HG03354 (cell line): ENCODE measurements around the gene LRP2.

ENCODE experiments used
- ATAC-seq: cut with Tn5 transposase; IDR thresholded peaks from one replicate; pipeline ENCODE4 v1.9.1; 2021; ENCODE audit warnings: mild to moderate bottlenecking; ENCODE audit not compliant: unreplicated experiment, poor library complexity, severe bottlenecking

LRP2 gene

GRCh38 chr2:169260246-169260645 lies 102.1 kb downstream of the LRP2 start:
- no peak for ATAC-seq

DNA sequence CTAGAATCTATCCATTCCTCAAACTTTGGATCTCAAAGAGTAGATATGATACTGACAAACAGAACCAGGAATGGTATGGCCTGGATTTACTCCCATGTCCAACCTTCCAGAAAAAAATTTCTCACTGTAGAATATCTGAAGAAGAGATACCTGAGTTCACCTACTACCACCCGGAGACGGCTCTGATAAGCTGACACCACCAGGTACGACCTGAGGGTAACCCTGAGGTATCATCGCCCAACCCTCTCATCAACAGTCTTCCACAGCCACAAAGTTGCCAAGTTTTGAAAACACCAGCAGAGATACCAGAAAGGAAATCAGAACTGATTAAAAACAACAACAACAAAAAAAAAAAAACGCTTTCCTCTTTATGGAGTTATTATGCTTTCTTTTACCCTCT lies 102.9 kb downstream of the LRP2 start:
- ATAC-seq = no peak

GRCh38 chr2:169258045-169258601 lies 104.2 kb downstream of the LRP2 start:
- no peak for ATAC-seq

- ATAC-seq = no peak
Observed at GRCh38 chr2:169254774-169255173, 107.6 kb downstream of the LRP2 start.

- ATAC-seq = no peak
Observed at GRCh38 chr2:169247211-169247610, 115.1 kb downstream of the LRP2 start.

DNA sequence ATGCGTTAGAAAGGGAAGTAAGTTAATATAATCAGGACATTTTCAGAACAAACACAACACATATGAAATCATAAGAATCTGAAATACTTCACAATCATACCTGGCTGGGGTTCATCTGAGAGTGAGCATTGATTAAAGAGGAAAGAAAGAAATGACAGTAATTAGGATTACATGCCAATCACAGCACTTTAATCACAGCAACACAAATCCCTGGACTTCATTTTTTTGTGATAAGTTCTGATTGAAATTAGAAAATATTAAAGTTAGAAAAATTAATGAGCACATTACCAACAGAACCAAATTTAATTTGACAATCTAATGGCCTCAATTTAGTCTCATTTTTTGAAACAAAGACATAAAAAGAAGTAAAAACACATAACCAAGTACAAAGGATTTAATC lies 121.9 kb downstream of the LRP2 start:
- no peak for ATAC-seq

- no peak for ATAC-seq
Observed at GRCh38 chr2:169237939-169238338, 124.4 kb downstream of the LRP2 start.

GRCh38 chr2:169237286-169237685 lies 125.0 kb downstream of the LRP2 start:
- ATAC-seq = no peak

GRCh38 chr2:169232551-169233154 lies 129.7 kb downstream of the LRP2 start:
- ATAC-seq = no peak

DNA sequence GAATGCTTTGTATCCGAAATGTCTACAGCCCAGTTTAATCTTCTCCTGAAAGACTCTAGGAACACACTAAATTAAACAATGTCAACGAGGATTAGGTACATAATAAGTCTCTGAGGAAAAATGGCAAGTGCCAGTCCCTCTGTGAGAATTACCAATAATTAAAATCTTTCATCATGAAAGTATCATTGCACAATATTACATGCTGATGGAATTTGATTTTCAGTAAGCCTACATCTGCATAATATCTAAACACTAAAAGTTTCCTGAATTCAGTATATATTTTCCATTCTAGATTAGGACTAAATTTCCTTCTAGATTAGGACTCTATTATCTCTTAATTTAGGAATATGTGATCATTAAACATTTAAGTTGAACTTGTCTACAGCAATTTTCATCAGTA lies 132.1 kb downstream of the LRP2 start:
- no peak for ATAC-seq

GRCh38 chr2:169229590-169229989 lies 132.7 kb downstream of the LRP2 start:
- ATAC-seq = no peak

DNA sequence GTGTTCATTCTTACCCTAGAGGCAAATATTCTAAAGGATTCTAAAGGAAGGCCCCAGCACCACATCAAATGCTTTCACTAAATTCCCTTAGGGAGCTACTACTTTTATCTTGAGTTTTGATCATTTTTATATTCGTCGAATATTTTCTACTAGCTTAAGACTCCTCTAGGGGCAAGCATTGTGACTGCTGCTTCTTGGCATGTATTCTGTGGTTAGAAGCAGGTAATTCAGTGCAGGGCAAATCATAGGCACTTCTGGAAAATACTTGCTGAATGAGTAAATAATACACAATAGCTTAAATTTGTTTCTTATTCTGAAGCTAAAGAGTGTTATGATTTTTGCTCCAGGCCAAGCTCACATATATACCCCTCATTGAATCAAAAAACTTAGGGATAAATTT lies 136.4 kb downstream of the LRP2 start:
- no peak for ATAC-seq

DNA sequence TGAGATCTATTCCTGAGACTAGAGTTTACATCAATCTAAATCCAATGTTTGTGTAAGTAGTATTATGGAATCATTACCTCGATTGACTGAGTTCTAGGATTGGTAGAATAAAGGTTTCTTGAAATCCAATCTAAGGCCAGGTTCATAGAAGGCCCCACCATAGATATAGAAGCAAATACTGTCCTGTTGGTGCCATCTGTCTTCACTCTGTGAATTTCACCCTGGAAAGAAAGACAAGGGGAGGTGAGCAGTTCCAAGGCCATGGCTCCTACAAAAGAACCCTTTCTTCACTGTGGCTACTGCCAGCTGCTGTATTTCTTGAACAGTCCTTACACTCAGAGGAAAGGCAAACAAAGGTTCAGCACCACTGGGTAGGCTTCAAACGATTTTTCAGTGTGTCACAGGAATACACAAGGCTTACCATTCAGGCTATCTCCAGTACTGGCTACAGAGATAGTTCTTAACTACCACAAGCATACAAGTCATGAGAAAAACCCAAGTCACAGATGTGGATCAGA lies 137.0 kb downstream of the LRP2 start:
- no peak for ATAC-seq

GRCh38 chr2:169222665-169223064 lies 139.7 kb downstream of the LRP2 start:
- peak; percentile 89 for ATAC-seq

GRCh38 chr2:169221745-169222369 lies 140.5 kb downstream of the LRP2 start:
- ATAC-seq = no peak

GRCh38 chr2:169210917-169211316 lies 151.4 kb downstream of the LRP2 start:
- no peak for ATAC-seq

- ATAC-seq = no peak
Observed at GRCh38 chr2:169208026-169208425, 154.3 kb downstream of the LRP2 start.

GRCh38 chr2:169205176-169205575 lies 157.2 kb downstream of the LRP2 start:
- ATAC-seq = no peak

GRCh38 chr2:169203952-169204351 lies 158.4 kb downstream of the LRP2 start:
- ATAC-seq = no peak

DNA sequence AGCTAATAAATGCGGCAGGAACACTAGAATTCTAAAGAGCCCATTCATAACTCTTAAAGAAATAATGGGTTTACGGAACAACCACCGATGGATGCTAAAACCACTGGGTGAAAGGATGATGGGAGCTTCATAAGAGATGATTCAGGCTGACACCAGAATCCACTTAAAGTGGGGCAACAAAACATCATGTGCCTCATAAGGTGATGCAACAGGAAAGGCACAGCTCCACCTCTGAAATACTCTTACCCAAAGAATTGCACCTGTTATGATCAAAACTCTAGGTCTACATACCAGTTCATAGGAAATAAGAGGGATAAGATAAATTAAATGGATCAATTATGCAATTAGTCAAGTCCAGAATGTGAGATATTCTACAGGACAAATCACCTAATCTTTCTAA lies 161.6 kb downstream of the LRP2 start:
- no peak for ATAC-seq

DNA sequence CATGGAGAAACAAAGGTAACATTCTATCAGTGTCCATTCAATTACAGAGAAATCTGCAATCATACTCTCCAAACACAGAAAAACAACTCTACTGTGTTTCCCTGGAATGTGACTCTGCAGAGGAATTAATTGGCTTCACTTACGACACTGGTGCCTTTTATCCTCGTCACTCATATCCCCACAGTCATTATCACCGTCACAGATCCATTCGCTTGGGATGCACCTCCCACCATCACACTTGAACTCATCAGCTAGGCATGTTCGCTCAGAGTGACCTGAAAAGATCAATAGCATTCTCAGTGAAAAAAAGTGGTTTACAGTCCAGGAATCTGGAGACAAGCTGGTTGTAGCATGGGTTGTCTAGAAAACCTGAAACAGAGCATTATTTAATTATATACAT lies 168.7 kb downstream of the LRP2 start:
- no peak for ATAC-seq
